Measurements from ENCODE around the gene ECHS1.
"Not testable (repeated sequence)": the region's sequence is repeated elsewhere in the genome, so short reads cannot be mapped to it uniquely, and the experiment has no call there.

ECHS1 gene

DNA sequence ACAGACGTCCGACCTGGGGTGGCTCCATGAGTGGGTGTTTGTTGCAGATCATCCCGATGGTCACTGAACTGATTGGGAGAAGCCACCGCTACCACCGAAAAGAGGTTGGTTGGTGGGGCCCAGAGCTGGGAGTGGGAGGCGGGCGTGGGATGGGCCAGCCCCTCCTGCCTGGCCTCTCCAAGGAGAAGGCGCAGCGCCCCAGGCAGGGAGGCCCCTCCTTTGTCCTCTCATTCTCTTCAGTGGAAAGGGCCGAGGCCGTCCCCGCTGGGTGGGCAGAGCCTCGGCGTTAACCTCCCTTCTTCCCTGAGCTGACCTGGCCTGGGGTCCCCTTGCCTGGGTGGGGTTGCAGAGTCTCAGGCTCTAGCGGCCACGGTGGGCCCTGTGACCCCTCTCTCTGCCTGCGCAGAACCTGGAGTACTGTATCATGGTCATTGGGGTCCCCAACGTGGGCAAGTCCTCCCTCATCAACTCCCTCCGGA lies 26.0 kb upstream of the ECHS1 start:
- no peak for DNase-seq (ENCODE audit: low read depth)

DNA sequence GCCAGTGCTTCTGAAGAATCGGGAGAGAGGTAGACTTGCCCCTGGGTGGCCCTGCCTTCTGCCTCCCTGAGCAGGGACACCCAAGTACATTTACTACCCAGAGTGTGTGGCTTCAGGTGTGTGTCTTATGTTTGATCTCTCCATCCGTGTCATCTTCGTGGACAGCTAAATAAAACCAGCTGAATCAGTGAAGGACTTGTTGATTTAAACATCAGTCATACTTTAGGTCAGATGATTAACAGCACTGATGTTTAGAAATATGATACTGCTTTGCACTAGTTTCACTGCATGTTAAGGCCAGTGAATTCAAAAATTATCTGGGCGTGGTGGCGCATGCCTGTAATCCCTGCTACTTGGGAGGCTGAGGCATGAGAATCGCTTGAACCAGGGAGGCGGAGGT lies 24.8 kb upstream of the ECHS1 start:
- peak; percentile 22 for DNase-seq (ENCODE audit: low read depth)

DNA sequence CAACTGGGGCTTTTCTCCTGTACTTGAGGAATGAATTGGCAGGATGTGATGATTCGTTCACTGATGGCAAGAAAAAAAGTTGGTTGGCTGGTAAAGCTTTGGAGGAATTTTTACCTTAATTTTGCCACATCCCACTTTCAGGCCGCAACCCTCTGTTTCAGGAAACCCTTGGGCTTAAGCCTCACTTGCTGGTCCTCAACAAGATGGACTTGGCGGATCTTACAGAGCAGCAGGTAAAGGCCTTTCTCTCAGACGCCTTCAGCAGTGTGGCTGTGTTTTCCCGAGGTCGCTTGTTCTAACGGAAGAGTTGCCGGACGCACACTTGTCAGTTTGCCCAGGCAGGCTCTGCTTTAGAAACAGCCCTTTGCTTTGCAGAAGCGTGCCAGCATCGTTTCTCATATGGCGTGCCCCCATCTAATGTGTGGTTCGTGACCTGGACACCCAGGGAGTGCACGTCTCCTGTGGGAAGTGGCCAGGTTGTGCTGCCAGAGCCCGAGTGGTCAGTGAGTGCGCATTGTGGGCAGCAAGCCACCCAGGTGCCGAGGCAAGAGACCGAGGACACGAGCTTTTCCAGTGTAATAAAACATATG lies 23.0 kb upstream of the ECHS1 start:
- DNase-seq (ENCODE audit: low read depth), result no peak

DNA sequence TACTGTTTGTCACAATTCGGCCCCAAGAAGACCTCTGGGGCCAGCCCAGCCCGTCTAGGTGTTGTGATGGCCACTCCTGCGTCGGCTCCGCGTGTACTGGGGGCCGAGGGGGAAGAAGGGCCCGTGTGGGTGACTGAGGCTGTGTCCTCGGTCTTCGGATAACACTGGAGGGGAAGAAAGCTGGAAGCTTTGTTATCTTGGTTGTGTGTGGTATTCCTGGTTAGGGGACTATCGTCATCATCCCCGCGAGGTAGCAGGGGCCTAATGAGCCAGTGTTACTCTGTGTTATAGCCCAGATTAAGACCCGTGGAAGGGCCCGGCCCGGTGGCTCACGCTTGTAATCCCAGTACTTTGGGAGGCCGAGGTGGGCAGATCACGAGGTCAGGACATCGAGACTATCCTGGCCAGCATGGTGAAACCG lies 21.7 kb upstream of the ECHS1 start:
- DNase-seq (ENCODE audit: low read depth), result no peak

DNA sequence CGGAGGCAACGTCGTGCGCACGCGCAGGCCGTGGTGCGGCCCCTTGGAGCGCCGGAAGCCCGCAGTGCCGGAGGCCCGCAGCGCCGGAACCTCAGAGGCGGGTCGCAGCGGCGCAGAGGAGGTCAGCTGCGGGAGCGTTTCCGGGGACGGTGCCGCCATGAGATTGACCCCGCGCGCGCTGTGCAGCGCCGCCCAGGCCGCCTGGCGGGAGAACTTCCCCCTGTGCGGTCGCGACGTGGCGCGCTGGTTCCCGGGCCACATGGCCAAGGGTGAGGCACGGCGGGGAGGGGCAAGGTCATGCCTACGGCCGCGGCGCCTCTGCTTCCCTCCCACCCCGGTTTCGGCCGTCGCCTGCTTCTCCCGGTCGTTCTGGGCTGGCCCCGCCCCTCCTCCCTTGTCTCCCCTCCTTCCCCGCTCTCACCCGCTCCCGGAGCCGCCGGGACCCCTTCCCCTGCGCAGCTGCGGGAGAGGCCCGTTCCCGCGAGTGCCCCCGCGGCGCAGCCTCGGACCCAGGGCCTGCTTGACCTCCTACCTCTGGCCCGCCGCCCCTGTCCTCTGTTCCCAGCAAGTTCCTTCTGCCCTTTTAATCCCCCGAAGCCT lies 21.0 kb upstream of the ECHS1 start, which contains the start of gene MTG1:
Gene MTG1, plus strand, starts transcription at position 94 of the 600 bp plus-strand sequence. Its CDS starts 64 bp downstream, at position 158.
- peak; percentile 94 for DNase-seq (ENCODE audit: low read depth)

DNA sequence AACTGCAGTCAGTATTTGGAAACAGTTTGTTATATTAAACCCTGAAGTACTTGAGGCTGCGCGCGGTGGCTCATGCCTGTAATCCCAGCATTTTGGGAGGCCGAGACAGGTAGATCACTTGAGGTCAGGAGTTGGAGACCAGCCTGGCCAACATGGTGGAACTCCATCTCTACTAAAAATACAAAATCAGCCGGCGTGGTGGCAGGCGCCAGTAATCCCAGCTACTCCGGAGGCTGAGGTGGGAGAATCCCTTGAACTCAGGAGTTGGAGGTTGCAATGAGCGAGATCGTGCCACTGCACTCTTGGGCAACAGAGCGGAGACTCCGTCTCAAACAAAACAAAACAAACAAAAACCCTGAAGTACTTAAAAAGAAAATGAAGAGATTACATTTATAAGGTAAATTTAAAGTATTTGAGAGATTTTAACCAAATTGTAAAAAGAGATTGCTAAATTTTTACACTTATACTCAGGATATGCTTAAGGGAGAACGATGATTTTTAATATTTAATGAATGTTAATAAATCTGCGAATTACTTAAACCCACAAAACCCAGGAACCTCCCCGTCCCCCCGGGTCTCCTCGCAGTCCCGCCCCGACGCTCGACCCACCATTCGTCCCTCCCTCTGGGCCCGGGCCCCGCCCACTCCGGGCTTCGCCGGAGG lies 20.4 kb upstream of the ECHS1 start:
- DNase-seq (ENCODE audit: low read depth), result no peak

DNA sequence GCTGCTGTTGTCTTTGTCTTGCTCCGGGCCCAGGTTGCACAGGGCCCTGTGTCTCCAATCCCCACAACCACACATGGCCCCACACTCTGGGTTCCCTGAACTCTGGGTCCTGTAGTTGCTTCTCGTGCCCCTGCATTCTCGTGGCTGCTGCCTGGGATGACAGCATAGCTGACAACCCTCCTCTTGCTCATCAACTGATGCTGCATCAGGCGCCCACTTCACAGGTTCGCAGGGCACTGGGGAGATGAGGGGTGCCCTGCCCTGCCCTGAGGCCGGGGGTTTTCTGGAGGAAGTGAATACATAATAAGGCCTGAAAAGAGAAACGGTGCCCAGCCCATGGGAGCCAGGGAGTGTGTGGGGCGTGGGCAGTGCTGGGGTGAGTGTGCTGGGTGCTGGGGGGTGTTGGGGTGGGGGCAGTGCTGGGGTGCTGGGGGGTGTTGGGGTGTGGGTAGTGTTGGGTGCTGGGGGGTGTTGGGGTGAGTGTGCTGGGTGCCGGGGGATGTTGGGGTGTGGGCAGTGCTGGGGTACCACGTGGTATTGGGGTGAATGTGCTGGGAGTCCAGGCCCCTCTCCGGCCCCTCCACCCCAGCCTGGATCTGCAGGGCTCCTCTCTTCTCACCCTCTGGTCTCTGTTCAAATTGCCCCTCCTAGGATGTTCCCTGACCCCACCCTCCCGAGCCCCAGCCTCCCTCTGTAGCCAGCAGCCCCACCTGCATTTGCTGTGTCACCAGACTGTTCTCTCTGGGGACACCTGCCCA lies 18.8 kb upstream of the ECHS1 start:
- DNase-seq (ENCODE audit: low read depth), result no peak

DNA sequence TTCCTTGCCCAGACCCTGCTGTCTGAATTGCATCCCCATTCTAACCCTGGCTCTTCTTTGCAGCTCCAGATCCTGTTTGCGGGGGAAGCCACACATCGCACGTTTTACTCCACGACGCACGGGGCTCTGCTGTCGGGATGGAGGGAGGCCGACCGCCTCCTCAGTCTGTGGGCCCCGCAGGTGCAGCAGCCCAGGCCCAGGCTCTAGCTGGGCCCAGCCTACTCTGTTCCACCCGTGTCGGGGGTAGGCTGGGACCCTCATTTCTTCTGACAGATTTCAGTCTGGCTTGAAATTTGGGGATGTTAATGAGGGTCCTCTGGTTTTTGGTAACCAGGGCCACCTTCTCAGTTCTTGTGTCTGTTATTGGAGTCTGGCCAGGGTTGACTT lies 18.1 kb upstream of the ECHS1 start:
- DNase-seq (ENCODE audit: low read depth), result no peak

DNA sequence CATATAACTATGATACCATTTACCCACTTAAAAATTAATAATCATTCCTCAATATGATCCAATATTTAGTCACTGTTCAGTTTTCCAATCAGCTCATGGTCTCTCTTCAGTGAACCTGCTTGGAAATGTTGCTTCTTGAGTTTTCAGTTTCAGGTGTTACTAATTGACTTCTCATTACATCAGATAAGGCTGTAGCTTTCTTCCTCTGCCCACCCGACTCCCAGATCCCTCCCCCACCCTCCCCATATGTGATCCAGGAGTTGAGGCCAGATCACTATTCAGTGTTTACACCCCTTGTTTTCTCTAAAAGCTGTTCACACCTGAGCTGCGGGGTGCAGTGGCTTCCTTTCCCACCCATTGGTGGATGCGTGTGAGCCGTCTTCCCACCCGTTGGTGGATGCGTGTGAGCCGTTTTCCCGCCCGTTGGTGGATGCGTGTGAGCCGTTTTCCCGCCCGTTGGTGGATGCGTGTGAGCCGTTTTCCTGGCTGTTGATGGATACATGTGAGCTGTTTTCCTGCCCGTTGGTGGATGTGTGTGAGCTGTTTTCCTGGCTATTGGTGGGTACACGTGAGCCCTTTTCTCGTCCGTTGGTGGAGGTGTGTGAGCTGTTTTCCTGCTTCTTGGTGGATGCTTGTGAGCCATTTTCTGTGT lies 17.6 kb upstream of the ECHS1 start:
- DNase-seq (ENCODE audit: low read depth), result no peak

DNA sequence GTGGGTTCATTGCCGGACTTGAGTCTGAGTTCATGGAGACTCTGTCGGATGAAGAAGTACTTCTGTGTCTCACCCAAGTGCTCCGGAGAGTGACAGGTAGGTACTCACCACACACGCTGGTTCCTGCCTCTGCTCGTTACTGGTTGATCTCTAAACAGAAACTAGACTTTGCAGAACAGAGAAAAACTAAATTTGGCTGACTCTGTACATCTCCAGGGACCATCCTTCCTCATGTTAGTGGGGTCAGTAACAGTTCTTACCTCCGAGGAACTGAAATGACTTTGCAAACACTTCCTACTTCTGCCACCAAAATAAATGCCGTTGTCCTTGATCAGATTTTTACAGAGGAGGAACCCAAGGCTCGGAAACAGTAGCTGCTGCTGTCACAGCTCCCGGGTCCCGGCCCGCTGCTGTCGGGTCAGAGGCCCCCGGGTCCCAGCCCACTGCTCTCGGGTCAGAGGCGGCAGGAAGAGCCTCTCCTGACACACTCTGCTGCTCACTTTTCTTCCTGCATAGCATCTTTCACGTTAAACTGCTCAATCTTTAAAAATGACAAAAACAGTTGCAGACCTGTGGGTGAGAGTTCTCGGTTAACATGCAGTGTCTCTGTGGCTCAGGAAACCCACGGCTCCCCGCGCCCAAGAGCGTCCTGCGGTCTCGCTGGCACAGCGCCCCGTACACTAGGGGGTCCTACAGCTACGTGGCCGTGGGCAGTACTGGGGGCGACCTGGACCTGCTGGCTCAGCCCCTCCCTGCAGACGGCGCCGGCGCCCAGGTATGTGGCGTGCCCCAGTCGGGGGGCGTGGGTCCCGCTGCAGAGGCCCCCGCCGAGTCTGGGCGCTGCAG lies 16.0 kb upstream of the ECHS1 start:
- no peak for DNase-seq (ENCODE audit: low read depth)

DNA sequence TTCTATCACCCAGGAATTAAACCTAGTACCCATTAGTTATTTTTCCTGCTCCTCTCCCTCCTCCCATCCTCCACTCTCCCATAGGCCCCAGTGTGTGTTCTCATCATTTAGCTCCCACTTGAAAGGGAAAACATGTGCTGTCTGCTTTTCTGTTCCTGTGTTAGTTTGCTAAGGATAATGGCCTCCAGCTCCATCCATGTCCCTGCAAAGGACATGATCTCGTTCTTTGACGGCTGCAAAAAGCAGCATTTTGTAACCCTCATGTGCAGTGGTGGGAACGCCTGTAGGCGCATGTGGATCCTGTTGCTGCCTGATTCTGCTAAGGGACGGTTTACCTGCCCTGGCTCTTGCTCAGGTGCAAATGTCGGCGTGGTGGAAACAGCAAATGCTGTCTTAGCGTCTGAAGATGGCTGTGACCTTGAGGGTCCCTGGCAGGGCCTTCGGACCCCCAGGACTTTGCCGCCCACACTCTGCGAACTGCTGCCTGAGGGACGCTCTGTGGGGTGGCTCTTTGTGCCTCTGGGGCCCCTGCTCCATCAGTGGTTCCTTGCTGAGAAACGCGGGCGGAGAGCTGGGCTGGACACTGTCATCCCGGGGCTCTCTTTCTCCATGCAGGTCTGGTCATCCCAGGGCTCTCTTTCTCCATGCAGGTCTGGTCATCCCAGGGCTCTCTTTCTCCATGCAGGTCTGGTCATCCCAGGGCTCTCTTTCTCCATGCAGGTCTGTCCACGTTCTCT lies 15.2 kb upstream of the ECHS1 start:
- DNase-seq (ENCODE audit: low read depth), result peak; percentile 41

DNA sequence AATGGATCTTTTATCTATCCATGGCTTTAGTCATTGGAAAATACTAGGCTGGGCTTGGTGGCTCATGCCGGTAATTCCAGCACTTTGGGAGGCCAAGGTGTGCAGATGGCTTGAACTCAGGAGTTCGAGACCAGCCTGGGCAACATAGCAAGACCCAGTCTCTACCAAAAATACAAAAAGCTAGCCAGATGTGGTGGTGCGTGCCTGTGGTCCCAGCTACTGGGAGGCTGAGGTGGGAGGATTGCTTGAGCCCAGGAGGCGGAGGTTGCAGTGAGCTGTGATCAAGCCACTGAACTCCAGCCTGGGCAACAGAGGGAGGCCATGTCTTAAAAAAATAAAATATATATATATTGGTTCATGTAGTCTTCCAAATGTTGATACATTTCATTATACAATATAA lies 13.8 kb upstream of the ECHS1 start:
- DNase-seq (ENCODE audit: low read depth), result not testable (repeated sequence)

DNA sequence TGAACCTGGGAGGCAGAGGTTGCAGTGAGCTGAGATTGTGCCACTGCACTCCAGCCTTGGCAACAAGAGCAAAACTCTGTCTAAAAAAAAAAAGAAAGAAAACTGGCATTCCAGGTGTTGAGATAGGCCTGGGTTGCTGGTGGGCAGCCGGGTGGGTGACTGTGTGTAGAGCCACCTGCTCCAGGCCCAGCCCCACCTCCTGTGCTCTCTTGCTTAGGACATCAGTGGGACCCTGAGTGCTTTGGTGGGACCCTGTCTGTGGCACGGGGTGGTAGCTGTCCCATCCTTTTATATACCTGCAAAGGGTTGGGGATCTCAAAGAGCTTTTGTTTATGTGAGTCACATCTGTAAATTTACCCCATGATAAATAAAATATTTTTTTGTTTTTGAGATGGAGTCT lies 12.1 kb upstream of the ECHS1 start:
- no peak for DNase-seq (ENCODE audit: low read depth)

DNA sequence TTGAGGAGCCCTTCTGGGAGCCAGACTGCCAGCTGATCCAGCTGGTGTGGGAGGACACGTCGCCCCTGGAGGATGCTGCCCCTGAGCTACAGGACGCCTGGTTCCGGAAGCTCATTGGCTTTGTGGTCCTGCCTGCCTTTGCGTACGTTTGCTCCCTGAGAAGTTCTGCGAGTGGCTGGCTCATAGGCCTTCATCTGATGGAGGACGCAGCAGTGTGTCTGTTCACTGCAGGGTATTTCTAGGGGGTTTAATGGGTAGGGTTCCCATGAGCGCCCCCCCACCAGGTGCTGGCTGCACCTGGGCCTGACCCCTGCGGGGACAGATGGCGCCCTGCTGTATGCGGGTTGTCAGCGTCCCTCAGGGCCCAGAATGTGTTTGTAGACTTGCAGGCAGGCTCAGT lies 10.9 kb upstream of the ECHS1 start:
- no peak for DNase-seq (ENCODE audit: low read depth)

DNA sequence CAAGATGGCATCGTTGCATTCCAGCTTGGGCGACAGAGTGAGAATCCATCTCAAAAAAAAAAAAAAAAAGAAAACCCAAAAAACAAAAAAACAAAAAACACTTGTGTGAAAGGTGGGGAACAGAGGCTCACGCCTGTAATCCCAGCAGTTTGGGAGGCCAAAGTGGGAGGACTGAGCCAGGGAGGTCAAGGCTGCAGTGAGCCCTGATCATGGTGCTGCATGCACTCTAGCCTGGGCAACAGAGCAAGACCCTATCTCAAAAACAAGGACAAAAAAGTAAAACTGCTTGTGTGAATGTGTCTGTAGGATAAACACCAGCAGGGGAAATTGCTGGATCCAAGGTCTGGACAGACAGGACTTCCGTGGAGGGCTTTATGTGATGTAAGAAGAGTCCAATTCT lies 10.4 kb upstream of the ECHS1 start:
- no peak for DNase-seq (ENCODE audit: low read depth)

DNA sequence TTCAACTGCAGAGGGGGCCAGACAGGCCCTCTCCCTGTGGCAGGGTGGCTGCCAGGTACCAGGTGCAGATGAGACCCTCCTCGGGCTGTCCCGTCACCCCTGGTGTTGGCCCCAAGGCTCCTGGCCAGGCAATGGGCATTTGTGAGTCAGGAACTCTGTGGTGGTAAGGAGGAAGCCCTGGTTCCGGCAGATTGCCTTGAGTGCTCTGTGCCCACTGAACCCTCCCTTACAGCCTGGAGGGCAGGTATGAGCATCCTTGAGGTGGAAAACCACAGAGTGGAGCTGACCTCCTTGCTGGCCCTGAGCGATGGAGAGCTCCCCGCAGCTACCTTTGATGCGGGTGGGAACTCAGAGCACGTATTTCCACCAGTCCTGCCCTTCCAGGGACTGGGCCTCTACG lies 7.9 kb upstream of the ECHS1 start:
- DNase-seq (ENCODE audit: low read depth), result no peak

DNA sequence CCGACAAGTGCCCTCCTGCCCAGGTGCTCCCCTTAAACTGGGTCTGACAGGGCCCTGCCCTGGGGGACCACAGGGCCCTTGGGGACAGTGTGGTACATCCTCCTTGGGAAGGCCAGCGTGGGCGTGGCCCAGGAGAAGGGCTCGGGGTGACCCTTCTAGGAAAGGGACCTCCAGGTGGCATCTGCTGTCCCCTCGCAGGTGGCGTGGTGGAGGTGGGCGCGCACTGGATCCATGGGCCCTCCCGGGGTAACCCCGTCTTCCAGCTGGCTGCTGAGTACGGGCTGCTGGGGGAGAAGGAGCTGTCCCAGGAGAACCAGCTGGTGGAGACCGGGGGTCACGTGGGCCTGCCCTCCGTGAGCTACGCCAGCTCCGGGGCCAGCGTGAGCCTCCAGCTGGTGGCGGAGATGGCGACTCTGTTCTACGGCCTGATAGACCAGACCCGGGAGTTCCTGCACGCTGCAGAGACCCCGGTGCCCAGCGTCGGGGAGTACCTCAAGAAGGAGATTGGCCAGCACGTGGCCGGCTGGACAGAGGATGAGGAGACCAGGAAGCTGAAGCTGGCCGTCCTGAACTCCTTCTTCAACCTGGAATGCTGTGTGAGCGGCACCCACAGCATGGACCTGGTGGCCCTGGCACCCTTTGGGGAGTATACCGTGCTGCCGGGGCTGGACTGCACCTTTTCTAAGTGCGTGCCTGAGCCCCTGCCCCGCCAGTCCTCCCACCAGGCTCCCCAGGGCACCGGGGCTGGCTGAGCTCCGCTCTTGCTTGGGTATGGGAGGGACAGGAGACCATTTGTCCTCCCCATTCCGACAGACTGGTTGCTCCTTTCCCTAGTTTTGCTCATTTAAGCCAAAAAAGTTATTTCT lies 6.9 kb upstream of the ECHS1 start:
- DNase-seq (ENCODE audit: low read depth), result no peak

DNA sequence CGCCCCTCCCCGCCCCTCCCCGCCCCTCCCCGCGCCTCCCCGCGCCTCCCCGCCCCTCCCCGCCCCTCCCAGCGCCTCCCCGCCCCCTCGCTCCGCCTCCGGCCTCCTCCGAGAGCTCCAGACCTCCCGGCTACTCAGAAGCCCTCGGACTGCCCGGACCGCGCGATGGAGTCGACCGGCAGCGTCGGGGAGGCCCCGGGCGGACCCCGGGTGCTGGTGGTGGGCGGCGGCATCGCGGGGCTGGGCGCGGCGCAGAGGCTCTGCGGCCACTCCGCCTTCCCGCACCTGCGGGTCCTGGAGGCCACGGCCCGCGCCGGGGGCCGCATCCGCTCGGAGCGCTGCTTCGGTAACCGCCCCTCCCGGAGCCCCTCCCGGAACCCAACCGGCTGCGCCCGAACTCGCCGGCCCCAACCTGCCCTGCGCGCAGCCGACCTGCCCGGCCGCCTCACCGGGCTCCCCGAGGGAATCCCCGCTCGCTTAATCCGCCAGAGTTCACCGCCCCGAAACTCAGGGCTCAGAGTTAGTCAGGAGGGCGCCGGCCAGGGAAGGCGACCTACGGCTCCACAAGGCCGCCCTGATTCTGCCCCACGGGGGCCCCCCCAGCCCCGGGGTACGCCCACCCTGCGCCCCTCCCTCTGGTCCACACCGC lies 6.1 kb upstream of the ECHS1 start, which contains the start of gene PAOX:
Gene PAOX, plus strand, starts transcription at position 111 of the 649 bp plus-strand sequence. Its CDS starts 55 bp downstream, at position 166.
- DNase-seq (ENCODE audit: low read depth), result peak; percentile 70

All from ELR (cell line).